Ecto neural progenitor cell (in vitro differentiated cells): ENCODE results near the gene ADD2.
A peak's percentile ranks its signal among the peaks of the same experiment; 100 is the strongest.
"Not testable (repeated sequence)": the region's sequence is repeated elsewhere in the genome, so short reads cannot be mapped to it uniquely, and the experiment has no call there.

Experiments
- DNase-seq: peaks from one replicate; pipeline ENCODE4 v3.0.0-alpha.2; 2018; ENCODE audit warnings: low spot score

Gene ADD2

DNA sequence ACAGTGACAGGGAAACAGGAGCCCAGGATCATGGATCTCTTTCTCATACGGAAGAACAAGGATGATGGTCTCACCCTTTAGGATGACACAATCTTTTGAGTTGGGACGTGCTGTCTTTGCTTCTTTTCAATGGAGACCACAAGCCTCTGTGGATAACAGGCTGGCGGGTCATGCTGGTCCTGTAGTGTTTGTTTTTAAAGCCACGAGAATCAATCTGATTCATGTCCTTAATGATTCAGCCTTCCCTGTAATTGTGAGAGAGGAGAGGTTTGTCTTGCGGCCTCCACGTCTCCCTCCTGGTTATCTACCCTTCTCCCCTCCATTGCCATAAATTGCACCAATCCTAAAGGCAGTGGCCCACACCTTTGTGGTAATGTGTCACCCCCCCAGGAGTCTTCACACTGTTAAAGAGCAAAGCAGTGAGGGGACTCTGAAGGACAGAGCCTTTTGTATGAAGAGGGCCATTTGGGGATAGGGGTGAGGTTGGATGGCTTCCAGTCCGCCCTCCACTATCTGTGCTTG is 126.7 kb downstream of the ADD2 start:
- DNase-seq = no peak

DNA sequence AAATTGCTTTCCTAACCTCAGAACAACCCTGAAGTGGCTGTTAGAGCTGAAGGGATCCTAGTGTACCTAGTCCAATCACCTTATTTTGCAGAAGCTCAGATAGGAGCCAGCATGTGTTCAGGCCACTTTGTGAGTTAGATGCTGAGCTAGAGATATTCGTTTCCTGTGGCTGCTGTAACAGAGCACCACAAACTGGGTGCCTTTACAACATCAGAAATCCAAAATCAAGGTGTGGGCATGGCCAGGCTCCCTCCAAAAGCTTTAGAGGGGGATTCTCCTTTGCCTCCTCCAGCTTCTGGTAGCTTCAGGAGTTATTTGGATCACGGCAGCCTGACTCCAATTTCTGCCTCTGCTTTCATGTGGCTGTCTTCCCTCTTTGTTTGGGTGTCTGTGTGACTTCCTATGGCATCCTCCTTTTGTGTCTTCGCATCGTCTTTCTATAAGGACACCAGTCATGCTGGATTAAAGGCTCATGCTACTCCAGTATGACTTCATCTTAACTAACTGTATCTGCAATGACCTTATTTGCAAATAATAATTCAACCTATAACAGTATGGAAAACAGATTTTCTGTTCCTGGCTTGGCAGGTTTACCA is 128.1 kb downstream of the ADD2 start:
- DNase-seq = no peak

DNA sequence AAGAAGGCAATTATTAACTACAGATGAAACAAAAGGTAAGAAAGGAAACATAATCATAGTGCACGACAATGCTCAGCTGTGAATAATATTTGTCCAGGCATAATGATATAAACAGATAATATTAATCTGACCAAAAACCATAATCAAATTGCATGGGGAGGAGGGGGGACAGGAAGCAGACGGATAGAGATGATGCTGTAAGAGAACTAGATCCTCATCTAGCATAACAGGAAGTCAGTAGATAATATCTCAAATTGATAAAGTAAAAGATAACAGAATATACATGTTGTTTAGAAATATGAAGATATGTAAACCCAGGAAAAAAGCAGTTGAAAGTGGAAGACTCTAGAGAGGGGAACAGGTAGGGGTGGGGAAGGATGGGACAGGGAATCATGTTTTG is 129.4 kb downstream of the ADD2 start:
- DNase-seq = no peak

DNA sequence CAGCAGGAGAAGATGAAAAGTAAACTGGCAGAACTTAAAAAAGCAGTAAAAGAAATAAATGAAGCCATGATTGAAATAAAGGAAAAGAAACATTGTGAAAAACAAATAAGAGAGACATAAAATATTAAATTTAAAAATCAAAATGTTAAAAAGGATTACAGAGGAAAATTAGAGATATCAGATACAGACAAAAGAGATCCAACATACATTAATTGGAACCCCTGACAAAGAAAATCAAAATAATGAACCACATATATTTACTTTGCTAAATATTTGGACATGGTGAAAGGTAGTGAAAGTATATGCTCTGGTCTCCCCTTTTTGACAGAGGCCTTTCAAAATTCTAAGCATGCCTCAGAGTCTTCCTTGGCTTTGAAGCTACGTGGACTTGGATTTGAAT is 134.5 kb downstream of the ADD2 start:
- DNase-seq = no peak

DNA sequence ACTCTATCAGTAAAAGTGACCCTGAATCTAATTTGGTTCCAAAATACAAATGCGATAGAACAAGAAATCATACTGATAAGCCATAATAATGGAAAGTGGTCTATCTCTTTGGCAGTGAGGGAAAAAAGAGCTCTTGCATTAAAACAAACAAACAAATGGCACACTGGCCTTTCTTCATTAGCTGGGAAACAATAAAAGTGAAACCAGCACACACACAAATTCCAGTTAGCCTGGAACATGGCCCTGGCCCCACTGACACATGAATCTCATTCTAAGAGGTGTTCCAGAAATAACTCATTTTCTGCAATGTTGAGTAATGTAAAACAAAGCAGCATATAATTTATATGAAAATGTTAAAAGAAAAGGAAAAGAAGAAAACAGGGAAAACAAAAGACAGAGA is 135.0 kb downstream of the ADD2 start:
- DNase-seq = no peak

DNA sequence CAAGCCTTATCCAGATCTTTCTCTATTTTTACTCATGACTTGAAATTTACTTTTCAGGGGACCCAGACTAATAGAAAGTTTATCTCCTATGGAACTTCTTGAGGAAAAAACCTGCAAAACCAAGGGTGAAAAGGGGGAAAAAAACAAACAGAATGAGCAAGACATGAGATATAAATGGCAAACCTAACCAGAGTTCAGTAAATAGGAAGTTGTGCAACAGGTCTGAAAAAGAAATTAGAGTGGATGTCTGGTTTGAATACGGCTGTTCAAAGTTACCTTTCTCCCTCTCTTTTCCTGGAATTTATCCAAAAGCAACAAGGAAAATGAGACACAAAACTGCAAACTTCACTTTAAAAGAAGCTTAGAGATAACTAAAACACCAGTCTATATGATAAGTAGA is 135.6 kb downstream of the ADD2 start:
- DNase-seq = no peak

DNA sequence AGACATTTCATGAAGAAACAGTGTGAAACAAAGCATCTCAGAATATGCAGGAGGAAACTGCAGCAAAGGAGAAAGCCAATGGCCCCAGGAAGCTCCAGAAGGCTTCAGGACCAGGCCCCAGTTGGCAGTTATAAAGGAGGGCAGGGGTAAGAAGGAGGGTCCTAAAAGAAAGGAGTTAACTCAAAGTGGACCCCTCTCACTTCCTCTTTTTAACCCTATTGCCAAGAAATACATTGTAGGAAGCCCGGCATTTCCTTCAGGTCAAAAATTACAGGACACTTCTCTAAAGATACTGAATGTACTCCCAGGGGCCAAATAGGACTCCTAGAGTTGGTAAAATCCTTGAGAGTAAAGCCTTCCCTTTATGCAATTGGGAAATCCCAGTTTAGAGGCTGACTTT is 137.2 kb downstream of the ADD2 start:
- DNase-seq = no peak

DNA sequence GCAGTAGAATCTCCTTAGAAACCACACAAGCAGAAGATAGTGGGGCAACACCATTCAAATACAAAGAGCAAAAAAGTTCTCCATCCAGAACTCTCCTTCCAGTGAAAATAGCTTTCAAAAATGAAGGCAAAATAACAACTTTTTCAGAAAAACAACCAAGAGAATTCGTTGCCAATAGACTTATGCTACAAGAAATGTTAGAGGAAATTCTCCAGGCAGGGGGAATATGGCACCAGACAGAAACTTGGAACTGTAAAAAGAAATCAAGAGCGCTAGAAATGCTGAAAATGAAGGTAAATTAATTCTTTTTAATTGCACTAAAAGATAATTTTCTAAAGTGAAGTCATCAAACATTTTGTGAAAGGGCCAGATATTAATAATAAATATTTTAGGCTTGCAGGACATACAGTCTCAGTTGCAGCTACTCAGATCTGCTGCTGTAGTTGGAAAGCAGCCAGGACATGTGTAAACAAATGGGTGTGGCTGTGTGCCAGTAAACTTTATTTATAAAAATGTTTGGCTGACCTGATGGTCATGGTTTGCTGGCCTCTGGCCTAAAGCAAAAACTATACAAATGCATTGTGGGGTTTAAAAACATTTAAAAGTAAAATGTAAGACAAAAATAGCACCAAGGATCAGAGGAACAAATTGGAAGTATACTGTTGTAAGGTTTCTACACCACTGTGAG is 140.6 kb downstream of the ADD2 start:
- no peak for DNase-seq

DNA sequence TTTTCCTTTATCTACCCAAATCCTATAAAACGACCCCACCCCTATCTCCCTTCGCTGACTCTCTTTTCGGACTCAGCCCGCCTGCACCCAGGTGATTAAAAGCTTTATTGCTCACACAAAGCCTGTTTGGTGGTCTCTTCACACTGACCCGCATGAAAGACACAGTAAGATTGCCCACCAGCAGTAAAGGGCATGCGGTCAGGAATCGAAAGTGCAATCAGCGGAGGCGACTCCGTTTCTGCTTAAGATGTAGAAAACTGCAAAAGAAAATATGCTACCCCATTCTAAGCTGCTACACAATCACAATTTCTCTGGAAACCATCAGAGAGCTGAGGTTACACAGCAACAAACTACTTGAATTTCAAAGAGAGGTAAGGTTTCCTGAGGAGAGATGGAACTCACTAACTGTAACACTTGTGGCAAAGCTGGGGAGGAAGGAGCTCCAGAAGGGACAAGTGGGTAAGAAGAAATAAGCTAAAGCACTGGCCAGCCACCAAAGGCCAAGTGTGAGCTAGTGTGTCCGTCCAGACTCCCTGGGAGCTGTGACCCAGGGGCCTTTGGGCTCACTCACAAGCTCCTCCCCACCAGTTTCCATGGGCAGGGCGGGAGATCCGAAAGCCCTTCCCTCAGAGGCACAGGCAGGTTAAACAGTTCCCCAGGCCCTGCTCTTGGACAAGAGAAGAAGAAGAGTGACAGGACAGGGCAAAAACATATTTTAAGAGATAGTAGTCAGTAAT is 141.6 kb downstream of the ADD2 start:
- DNase-seq = peak; percentile 53

DNA sequence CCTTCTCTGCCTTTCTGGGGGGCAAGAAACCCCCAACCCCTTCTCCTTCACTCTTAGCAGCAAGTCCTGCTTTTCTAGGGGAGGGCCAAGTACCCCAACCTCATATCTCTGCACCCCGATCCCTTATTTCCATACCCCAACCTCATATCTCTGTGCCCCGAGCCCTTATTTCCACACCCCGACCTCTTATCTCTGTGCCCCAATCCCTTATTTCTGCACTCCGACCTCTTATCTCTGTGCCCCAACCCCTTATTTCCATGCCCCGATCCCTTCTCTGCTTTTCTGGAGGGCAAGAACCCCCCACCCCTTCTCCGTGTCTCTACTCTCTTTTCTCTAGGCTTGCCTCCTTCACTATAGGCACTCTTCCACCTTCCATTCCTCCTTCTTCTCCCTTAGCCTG is 146.5 kb downstream of the ADD2 start:
- DNase-seq = not testable (repeated sequence)

DNA sequence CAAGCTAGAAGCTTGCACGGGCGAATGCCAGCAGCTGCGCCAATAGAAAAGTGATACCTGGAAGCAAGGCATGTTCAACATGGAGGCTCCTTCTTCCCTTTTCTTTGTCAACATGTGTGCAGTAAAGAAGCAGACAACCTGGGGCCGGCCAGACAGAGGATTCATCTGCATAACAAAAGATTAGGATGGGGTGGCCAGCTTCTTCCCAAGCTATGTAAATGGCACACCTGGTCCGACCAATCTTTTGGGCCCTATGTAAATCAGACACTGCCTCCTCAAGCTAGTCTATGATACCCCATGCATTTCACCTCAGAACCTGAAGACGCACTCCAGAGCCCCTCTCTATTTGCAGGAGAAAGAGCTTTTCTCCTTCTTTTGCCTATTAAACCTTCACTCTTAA is 148.0 kb downstream of the ADD2 start:
- no peak for DNase-seq

DNA sequence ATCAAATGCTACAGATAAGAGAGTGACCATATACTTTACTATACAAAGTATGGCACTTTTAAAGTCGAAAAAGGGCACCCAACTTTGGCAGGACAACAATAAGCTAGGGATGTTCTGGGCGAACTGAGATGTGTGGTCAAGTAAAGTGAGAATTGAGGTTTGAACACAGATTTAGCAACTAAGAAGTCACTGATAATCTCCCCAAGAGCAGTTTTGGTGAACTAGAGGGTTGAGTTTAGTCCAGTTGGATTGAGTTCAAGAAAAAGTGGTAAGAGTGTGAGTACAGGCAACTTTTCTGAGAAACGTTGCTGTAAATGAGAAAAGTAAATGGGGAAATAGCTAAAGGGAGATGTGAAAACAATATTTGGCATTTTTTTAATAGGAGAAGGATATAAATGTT is 148.8 kb downstream of the ADD2 start:
- DNase-seq = no peak

DNA sequence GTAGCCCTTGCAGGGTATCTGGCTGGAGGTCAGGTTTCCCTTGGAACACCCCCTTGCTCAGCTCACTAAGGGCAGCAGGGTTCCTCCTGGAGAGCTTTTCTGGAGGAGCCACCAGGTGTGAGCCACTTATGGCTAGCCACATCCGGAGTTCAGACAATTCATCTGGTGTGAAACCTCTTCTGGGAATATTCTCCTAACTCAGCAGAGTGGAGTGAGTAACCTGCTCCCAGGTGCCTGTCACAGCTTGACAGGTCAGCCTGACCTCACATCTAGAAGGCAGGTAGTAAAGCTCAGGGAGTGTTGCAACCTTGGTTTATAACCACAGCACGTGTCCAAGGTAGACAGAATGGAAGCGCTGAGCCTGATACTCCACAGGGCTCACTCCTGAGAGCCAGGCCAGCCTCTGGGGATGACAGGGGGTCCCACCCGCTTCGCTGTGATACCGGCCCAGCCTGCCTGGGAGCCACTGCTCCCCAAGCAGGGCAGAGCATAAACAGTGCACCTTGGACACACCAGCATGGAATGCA is 151.8 kb downstream of the ADD2 start:
- DNase-seq = no peak

DNA sequence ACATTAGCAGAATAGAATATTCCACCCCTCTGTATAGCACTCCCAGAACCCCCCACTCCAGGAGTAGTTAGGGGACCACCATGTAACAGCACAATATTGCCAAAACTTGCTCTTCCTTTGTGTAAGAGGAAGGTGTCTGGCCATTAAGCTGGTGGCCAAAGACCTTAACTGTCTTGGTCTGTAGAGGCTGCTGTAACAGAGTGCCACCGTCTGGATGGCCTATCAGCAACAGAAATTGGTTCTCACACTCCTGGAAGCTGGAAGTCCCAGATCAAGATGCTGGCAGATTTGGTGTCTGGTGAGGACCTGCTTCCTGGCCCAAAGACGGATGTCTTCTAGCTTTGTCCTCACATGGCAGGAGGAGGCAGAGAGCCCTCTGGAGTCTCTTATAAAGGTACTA is 152.8 kb downstream of the ADD2 start:
- DNase-seq = no peak

DNA sequence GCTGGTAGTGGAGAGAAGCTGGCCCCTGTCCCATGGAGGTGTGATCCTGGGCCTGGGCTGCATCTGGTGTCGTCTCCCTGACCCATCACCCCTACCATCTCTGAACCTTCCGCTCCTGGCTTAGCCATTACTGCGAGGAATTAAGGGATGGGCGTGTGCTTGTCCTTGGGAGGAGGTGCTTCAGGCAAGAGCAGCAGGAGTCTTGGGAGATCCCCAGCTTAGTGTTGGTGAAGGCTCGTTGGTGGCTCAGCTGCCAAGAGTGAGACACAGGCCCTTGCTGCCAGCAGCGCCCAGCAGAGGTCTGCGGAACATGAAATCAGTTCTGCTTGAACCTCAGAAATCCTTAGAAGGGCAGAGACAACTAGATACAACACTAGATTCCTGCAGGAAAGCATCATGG is 154.5 kb downstream of the ADD2 start:
- no peak for DNase-seq

DNA sequence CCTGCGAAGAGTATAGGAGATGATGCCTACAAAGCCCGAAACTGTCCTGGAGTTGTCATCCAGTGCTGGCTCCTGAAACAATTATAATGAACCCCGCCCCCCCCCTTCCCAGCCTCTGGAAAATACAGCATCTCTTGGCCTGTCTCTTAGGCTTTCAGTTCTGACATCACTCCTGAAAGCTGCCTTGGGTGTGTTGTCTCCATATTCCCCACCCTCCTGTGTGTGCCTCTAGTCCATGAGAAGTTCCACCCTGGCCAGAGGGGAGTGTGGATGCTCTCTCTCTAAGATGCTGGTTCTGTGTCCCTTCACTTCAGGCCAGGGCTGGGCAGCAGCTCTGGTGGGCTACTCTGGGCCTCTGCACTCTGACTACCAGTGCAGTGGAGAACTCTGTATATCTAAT is 155.4 kb downstream of the ADD2 start:
- no peak for DNase-seq

DNA sequence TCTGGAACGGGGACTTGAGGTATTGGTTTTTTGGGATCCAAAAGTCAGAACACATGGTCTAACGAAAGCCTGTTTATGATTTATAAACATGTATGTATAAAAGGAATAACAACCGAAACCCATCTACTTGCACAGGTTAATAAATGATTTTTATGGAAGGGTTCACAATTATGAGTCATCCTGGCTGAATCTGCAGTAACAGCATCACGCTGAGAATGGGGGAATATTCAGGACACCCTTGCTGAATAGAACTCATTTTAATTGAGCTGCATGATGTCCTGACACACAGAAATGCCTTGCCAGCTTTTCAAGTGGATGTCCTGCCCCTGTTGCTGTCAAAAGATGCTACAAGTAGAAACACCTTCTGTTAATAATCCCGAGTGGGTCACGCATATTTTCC is 159.6 kb downstream of the ADD2 start:
- DNase-seq = no peak

DNA sequence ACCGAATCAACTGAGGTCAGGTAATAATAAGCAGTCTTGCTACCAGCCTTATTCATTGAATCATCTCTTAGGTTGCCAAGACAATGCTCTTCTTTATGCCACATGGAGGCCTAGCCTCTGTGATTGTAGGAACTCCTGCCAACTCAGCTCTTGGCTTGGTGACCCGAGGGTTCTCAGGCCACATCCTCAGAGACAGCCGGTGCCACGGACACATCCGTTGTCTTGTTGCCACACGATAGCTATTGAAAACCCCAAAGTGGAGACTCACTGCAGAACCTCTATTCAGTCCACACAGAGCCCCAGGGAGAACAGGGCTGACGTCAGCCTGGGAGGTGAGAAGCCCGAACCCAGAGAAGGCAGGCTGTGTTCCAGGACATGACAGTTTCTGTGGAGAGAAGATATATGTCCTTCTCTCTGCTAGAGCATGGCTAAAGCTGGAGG is 160.9 kb downstream of the ADD2 start:
- no peak for DNase-seq
